ENCODE results near the gene PHLPP1. TPM values are rescaled to one million over a fixed set of nuclear protein-coding genes. Genes with fewer than 3 reads are reported as not detected.

PHLPP1 gene
- total RNA-seq, 1 donor from 2014 or later, result 18.0 TPM

GRCh38 chr18:62751341-62751821 lies 36.0 kb downstream of the PHLPP1 start:
- Mint-ChIP-seq H3K27me3 (no peaks in the 10 kb centered on the region), H3K4me1 (ENCODE audit: low read depth) (peaks cover 23% of the 10 kb centered on the region), H3K9me3 (ENCODE audit: low read depth) (peaks cover 3% of the 10 kb centered on the region), H3K4me3 (ENCODE audit: low read depth) (no peak overlapping the region), H3K27ac (no peak overlapping the region), H3K36me3 (ENCODE audit: insufficient read depth) (peaks cover 3% of the 10 kb centered on the region)
- TF ChIP-seq, protein P1, sequence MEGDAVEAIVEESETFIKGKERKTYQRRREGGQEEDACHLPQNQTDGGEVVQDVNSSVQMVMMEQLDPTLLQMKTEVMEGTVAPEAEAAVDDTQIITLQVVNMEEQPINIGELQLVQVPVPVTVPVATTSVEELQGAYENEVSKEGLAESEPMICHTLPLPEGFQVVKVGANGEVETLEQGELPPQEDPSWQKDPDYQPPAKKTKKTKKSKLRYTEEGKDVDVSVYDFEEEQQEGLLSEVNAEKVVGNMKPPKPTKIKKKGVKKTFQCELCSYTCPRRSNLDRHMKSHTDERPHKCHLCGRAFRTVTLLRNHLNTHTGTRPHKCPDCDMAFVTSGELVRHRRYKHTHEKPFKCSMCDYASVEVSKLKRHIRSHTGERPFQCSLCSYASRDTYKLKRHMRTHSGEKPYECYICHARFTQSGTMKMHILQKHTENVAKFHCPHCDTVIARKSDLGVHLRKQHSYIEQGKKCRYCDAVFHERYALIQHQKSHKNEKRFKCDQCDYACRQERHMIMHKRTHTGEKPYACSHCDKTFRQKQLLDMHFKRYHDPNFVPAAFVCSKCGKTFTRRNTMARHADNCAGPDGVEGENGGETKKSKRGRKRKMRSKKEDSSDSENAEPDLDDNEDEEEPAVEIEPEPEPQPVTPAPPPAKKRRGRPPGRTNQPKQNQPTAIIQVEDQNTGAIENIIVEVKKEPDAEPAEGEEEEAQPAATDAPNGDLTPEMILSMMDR (IDR thresholded peaks at IDR 0.05; ENCODE audit: unreplicated experiment), result no peak
- no peak for DNase-seq (ENCODE audit: low spot score, unreplicated experiment)

- H3K27me3 Mint-ChIP-seq, result no peaks in the 10 kb centered on the region
- TF ChIP-seq, protein P1 (IDR thresholded peaks at IDR 0.05; ENCODE audit: unreplicated experiment), result no peak
- peaks cover 23% of the 10 kb centered on the region for H3K4me1 Mint-ChIP-seq (ENCODE audit: low read depth)
- no peak overlapping the region for H3K4me3 Mint-ChIP-seq (ENCODE audit: low read depth)
- peaks cover 3% of the 10 kb centered on the region for H3K36me3 Mint-ChIP-seq (ENCODE audit: insufficient read depth)
- DNase-seq (ENCODE audit: low spot score, unreplicated experiment), result no peak
- H3K27ac Mint-ChIP-seq, result no peak overlapping the region
- H3K9me3 Mint-ChIP-seq (ENCODE audit: low read depth), result peaks cover 3% of the 10 kb centered on the region
These were observed 36.6 kb downstream of the PHLPP1 start for GRCh38 chr18:62751977-62752376.

- no peak for DNase-seq (ENCODE audit: low spot score, unreplicated experiment)
- Mint-ChIP-seq H3K36me3 (ENCODE audit: insufficient read depth) (peaks cover 3% of the 10 kb centered on the region), H3K27me3 (no peaks in the 10 kb centered on the region), H3K4me1 (ENCODE audit: low read depth) (peaks cover 23% of the 10 kb centered on the region), H3K9me3 (ENCODE audit: low read depth) (peaks cover 3% of the 10 kb centered on the region), H3K27ac (peak overlapping the region; percentile 57), H3K4me3 (ENCODE audit: low read depth) (no peak overlapping the region)
- TF ChIP-seq, protein P1 (IDR thresholded peaks at IDR 0.05; ENCODE audit: unreplicated experiment), result no peak
These were observed 38.7 kb downstream of the PHLPP1 start for GRCh38 chr18:62754026-62754425.

GRCh38 chr18:62755454-62755853 lies 40.1 kb downstream of the PHLPP1 start:
- DNase-seq (ENCODE audit: low spot score, unreplicated experiment), result no peak
- no peak overlapping the region for H3K27ac Mint-ChIP-seq
- peaks cover 3% of the 10 kb centered on the region for H3K36me3 Mint-ChIP-seq (ENCODE audit: insufficient read depth)
- peaks cover 21% of the 10 kb centered on the region for H3K4me1 Mint-ChIP-seq (ENCODE audit: low read depth)
- H3K4me3 Mint-ChIP-seq (ENCODE audit: low read depth), result no peak overlapping the region
- TF ChIP-seq, protein P1 (IDR thresholded peaks at IDR 0.05; ENCODE audit: unreplicated experiment), result no peak
- H3K9me3 Mint-ChIP-seq (ENCODE audit: low read depth), result no peaks in the 10 kb centered on the region
- no peaks in the 10 kb centered on the region for H3K27me3 Mint-ChIP-seq

DNA sequence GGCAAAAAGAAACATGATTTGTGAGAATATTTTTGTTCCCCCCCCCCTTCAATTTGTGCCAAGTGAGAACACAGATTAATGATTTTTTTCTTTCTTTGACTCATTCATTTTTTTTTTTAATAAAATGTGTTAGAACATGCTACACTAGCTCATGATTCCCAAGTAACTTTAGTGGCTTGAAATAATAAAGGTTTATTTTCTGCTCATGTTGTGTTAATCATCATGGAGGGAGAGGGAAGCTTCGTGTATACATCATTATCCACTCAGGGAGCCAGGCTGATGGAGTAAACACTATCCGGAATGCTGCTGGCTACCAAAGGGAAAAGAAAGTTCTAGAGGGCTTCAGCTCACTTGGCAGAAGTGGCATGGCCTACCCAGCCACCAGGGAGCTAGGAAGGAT lies 40.6 kb downstream of the PHLPP1 start:
- H3K4me3 Mint-ChIP-seq (ENCODE audit: low read depth), result no peak overlapping the region
- no peaks in the 10 kb centered on the region for H3K27me3 Mint-ChIP-seq
- no peak overlapping the region for H3K27ac Mint-ChIP-seq
- peaks cover 17% of the 10 kb centered on the region for H3K4me1 Mint-ChIP-seq (ENCODE audit: low read depth)
- no peaks in the 10 kb centered on the region for H3K9me3 Mint-ChIP-seq (ENCODE audit: low read depth)
- TF ChIP-seq, protein P1 (IDR thresholded peaks at IDR 0.05; ENCODE audit: unreplicated experiment), result no peak
- no peak for DNase-seq (ENCODE audit: low spot score, unreplicated experiment)
- H3K36me3 Mint-ChIP-seq (ENCODE audit: insufficient read depth), result peaks cover 3% of the 10 kb centered on the region
